ENCODE measurements around the gene GJB3. TPM values are rescaled to one million over a fixed set of nuclear protein-coding genes. Genes with fewer than 3 reads are reported as not detected.

The GJB3 gene
- total and polyA plus RNA-seq, 9 of the 15 experiments (the other 6 are each of a cell fraction or from before 2014, with no cell fraction given), result not detected

GRCh38 chr1:34794001-34794789 lies 13.2 kb downstream of the GJB3 start:
- no peaks in the 10 kb centered on the region; the same call in 1 of the 2 replicates for H4K20me1 ChIP-seq (replicated peaks; ENCODE audit: control insufficient read depth, insufficient read depth, low read length)
- intact Hi-C loops (cut with micrococcal nuclease) (no loop called here), in situ Hi-C loops (cut with MboI) (no loop called here)
- H3K79me2 ChIP-seq (ENCODE audit: control insufficient read depth, insufficient read depth, low read length), result no peaks in the 10 kb centered on the region
- FAIRE-seq (no peak), DNase-seq (ENCODE audit: extremely low read depth in 1 of 4, low spot score in 3 of 4) (no peak), ATAC-seq (no peak; the same call in 1 of the 3 replicates)
- H3K27ac ChIP-seq (ENCODE audit: extremely low read depth, low read depth, low read length), result no peak overlapping the region
- no peak overlapping the region for H3K4me2 ChIP-seq (ENCODE audit: insufficient read depth, low read length)
- BruUV-seq (replicated peaks), result no TSS peak
- H3K36me3 ChIP-seq (ENCODE audit: control insufficient read depth, insufficient read depth, low read length), result no peaks in the 10 kb centered on the region
- no peak overlapping the region for H3K4me3 ChIP-seq
- H3K9me3 ChIP-seq (replicated peaks; ENCODE audit: control insufficient read depth, insufficient read depth, low read depth, low read length), result no peaks in the 10 kb centered on the region
- POLR2A ChIA-PET, result interaction anchor here (0.6 kb wide), 2 partner anchors 8 to 51 kb away, joined by 3 read pairs; no protein-coding TSS in a partner anchor
- H3K9ac ChIP-seq (ENCODE audit: insufficient read depth in 1 of 2, low read depth in 2 of 2, low read length in 2 of 2), result no peak overlapping the region
- peaks cover 0 to 3% of the 10 kb centered on the region in 2 experiments; a peak in 1 of 5 replicates for H3K4me1 ChIP-seq (replicated peaks in 1 of 2; ENCODE audit: control insufficient read depth in 2 of 2, insufficient read depth in 2 of 2, low read length in 2 of 2)
- WGBS (ENCODE audit: insufficient coverage, low coverage, missing lambda C conversion rate), result 3% methylated on average over 37 of the region's 40 CpGs
- CTCF ChIA-PET (ENCODE audit: low intra/inter-chr PET ratio), result no interaction called here
- peaks cover 37 to 82% of the 10 kb centered on the region in 2 experiments for H3K27me3 ChIP-seq (ENCODE audit: control insufficient read depth in 2 of 2, insufficient read depth in 2 of 2, low read length in 2 of 2)
- H3K9me1 ChIP-seq (ENCODE audit: control insufficient read depth, insufficient read depth, low read length), result no peaks in the 10 kb centered on the region
- no peak overlapping the region for H2AFZ ChIP-seq (ENCODE audit: low read depth, low read length)
- TF ChIP-seq, protein P1, sequence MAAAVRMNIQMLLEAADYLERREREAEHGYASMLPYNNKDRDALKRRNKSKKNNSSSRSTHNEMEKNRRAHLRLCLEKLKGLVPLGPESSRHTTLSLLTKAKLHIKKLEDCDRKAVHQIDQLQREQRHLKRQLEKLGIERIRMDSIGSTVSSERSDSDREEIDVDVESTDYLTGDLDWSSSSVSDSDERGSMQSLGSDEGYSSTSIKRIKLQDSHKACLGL (CRISPR knock-in tag; IDR thresholded peaks at IDR 0.05; ENCODE audit: borderline replicate concordance, poor library complexity, severe bottlenecking), result no peak
- no peak for TF ChIP-seq ZBTB49 (CRISPR knock-in tag; IDR thresholded peaks at IDR 0.05; ENCODE audit: borderline replicate concordance)
- TF ChIP-seq CEBPZ (IDR thresholded peaks at IDR 0.05; ENCODE audit: borderline replicate concordance, low read depth, low read length), result no peak
- TF ChIP-seq ZNF239 (CRISPR knock-in tag; IDR thresholded peaks at IDR 0.05), result no peak
- TF ChIP-seq NR2C2 (CRISPR knock-in tag; IDR thresholded peaks at IDR 0.05), result no peak
- TF ChIP-seq NR2C2 (tag; IDR thresholded peaks at IDR 0.05), result no peak
- TF ChIP-seq, protein P2, sequence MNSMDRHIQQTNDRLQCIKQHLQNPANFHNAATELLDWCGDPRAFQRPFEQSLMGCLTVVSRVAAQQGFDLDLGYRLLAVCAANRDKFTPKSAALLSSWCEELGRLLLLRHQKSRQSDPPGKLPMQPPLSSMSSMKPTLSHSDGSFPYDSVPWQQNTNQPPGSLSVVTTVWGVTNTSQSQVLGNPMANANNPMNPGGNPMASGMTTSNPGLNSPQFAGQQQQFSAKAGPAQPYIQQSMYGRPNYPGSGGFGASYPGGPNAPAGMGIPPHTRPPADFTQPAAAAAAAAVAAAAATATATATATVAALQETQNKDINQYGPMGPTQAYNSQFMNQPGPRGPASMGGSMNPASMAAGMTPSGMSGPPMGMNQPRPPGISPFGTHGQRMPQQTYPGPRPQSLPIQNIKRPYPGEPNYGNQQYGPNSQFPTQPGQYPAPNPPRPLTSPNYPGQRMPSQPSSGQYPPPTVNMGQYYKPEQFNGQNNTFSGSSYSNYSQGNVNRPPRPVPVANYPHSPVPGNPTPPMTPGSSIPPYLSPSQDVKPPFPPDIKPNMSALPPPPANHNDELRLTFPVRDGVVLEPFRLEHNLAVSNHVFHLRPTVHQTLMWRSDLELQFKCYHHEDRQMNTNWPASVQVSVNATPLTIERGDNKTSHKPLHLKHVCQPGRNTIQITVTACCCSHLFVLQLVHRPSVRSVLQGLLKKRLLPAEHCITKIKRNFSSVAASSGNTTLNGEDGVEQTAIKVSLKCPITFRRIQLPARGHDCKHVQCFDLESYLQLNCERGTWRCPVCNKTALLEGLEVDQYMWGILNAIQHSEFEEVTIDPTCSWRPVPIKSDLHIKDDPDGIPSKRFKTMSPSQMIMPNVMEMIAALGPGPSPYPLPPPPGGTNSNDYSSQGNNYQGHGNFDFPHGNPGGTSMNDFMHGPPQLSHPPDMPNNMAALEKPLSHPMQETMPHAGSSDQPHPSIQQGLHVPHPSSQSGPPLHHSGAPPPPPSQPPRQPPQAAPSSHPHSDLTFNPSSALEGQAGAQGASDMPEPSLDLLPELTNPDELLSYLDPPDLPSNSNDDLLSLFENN (IDR thresholded peaks at IDR 0.05; ENCODE audit: low read depth in 2 of 2, low read length in 2 of 2), result no peak
- TF ChIP-seq SIX5 (IDR thresholded peaks at IDR 0.05; ENCODE audit: borderline replicate concordance in 1 of 2, insufficient read depth in 1 of 2, low read depth in 1 of 2, low read length in 2 of 2), result no peak
- no peak for TF ChIP-seq SETDB1 (IDR thresholded peaks at IDR 0.05; ENCODE audit: low read length)

Measured in K562 (cell line).